PC-3 (cell line): Measurements from ENCODE around the gene EFCAB12. TPM values are rescaled to one million over a fixed set of nuclear protein-coding genes. Genes with fewer than 3 reads are reported as not detected.
"Not testable (repeated sequence)": the region's sequence is repeated elsewhere in the genome, so short reads cannot be mapped to it uniquely, and the experiment has no call there.

ENCODE experiments used
- ATAC-seq: fragments of 200-7000 bp; cut with Tn5 transposase; 2 replicates; pipeline ENCODE4 v1.9.1; 2020; ENCODE audit warnings: mild to moderate bottlenecking, moderate library complexity
- BruUV-seq: library from RNA; stranded (reverse); fragments of 400-500 nt; replicated peaks from 2 replicates; lab custom pipeline; 2021; lab: Mats Ljungman, UMichigan
- CTCF ChIA-PET: fragments of 300-600 bp; sonication (Branson Sonifier 250); formaldehyde crosslinking; loops from one replicate; lab custom pipeline; 2022; ENCODE audit warnings: antibody characterized with exemption; lab: Charles Lee
- POLR2A ChIA-PET: fragments of 300-600 bp; sonication (Branson Sonifier 250); formaldehyde crosslinking; loops from one replicate; lab custom pipeline; 2022; ENCODE audit warnings: antibody characterized with exemption; ENCODE audit not compliant: unreplicated experiment; lab: Charles Lee
- DNase-seq: peaks from one replicate; pipeline ENCODE4 v3.0.0-alpha.2; 2015
- H2AFZ ChIP-seq: fragments of 300-600 bp; sonication (generic); 2 replicates; pipeline ENCODE4 v1.6.0; 2016; ENCODE audit warnings: antibody characterized with exemption, low read length
- H3F3A ChIP-seq: fragments of 300-600 bp; sonication (generic); one replicate; pipeline ENCODE4 v1.6.0; 2017; ENCODE audit warnings: antibody characterized with exemption, low read length, control low read depth, mild to moderate bottlenecking; ENCODE audit not compliant: unreplicated experiment
- H3K27ac ChIP-seq: fragments of 300-600 bp; sonication (generic); 2 replicates; pipeline ENCODE4 v1.5.1; 2016; ENCODE audit warnings: mild to moderate bottlenecking, low read length
- H3K27me3 ChIP-seq: fragments of 300-600 bp; sonication (generic); 2 replicates; pipeline ENCODE4 v1.6.1; 2016; ENCODE audit warnings: low read length, mixed read lengths
- H3K36me3 ChIP-seq: fragments of 300-600 bp; sonication (generic); 2 replicates; pipeline ENCODE4 v1.6.1; 2016; ENCODE audit warnings: low read depth, mixed run types, low read length, mixed read lengths
- H3K4me1 ChIP-seq: fragments of 300-600 bp; sonication (generic); 2 replicates; pipeline ENCODE4 v1.5.1; 2016; ENCODE audit warnings: low read length; ENCODE audit not compliant: insufficient read depth
- H3K4me2 ChIP-seq: fragments of 300-600 bp; sonication (generic); 2 replicates; pipeline ENCODE4 v1.6.0; 2016; ENCODE audit warnings: low read length
- H3K4me3 ChIP-seq: fragments of 300-600 bp; sonication (generic); 2 replicates; pipeline ENCODE4 v1.5.1; 2016; ENCODE audit warnings: mild to moderate bottlenecking, low read length, mixed read lengths
- H3K79me2 ChIP-seq: fragments of 300-600 bp; sonication (generic); 2 replicates; pipeline ENCODE4 v1.6.1; 2017; ENCODE audit warnings: low read length, mixed read lengths
- H3K9ac ChIP-seq: fragments of 300-600 bp; sonication (generic); 2 replicates; pipeline ENCODE4 v1.6.0; 2016; ENCODE audit warnings: mild to moderate bottlenecking, low read length
- H3K9me2 ChIP-seq: fragments of 300-600 bp; sonication (generic); replicated peaks from 2 replicates; pipeline ENCODE4 v1.6.1; 2016; ENCODE audit warnings: mixed run types, low read length, mixed read lengths
- H3K9me3 ChIP-seq: fragments of 300-600 bp; sonication (generic); 2 replicates; pipeline ENCODE4 v1.6.1; 2016; ENCODE audit warnings: low read length, mixed read lengths
- H4K20me1 ChIP-seq: fragments of 300-600 bp; sonication (generic); 2 replicates; pipeline ENCODE4 v1.6.1; 2016; ENCODE audit warnings: low read length, mixed read lengths
- CTCF ChIP-seq: fragments of 300-600 bp; sonication (generic); conservative IDR thresholded peaks from 2 replicates; pipeline ENCODE4 v1.5.1; 2017; ENCODE audit warnings: antibody characterized with exemption, low read depth, mild to moderate bottlenecking, low read length
- EZH2 ChIP-seq: fragments of 300-600 bp; sonication (generic); IDR thresholded peaks from one replicate; pipeline ENCODE4 v1.6.1; 2017; ENCODE audit warnings: antibody characterized with exemption, mild to moderate bottlenecking, low read length; ENCODE audit not compliant: unreplicated experiment
- EZH2phosphoT487 ChIP-seq: fragments of 300-600 bp; sonication (generic); IDR thresholded peaks from 2 replicates; pipeline ENCODE4 v1.6.1; 2018; ENCODE audit warnings: mild to moderate bottlenecking, antibody characterized with exemption, low read length, borderline replicate concordance
- intact Hi-C: fragments of 100-400 bp; cut with micrococcal nuclease; formaldehyde crosslinking; loops from 2 replicates; pipeline ENCODE4 v1.9.0; 2023
- total RNA-seq: library from RNA; depleted of rRNA; stranded (reverse); fragments of >200 nt; gene quantifications from 2 replicates; pipeline ENCODE4 v1.2.3, GENCODE V29; 2014

Gene EFCAB12
- total RNA-seq, 1 experiment from 2014 or later, result 0.04 TPM

- Histone ChIP-seq H3K27me3 (no peaks in the 10 kb centered on the region), H3K36me3 (no peaks in the 10 kb centered on the region), H2AFZ (no peak overlapping the region), H3K9me3 (no peaks in the 10 kb centered on the region), H4K20me1 (no peaks in the 10 kb centered on the region), H3K4me3 (no peak overlapping the region), H3F3A (no peaks in the 10 kb centered on the region), H3K9ac (no peak overlapping the region), H3K79me2 (no peaks in the 10 kb centered on the region), H3K4me1 (no peaks in the 10 kb centered on the region), H3K27ac (no peak overlapping the region), H3K4me2 (no peak overlapping the region), H3K9me2 (no peaks in the 10 kb centered on the region)
- BruUV-seq, result no TSS peak
- ChIA-PET POLR2A (no interaction called here), CTCF (no interaction called here)
- TF ChIP-seq CTCF (no peak), EZH2 (no peak), EZH2phosphoT487 (no peak)
- DNase-seq (no peak), ATAC-seq (no peak)
- intact Hi-C loops, result no loop called here
Measured at GRCh38 chr3:129366312-129366831, 62.1 kb downstream of the EFCAB12 start.

GRCh38 chr3:129365296-129366136 is 62.9 kb downstream of the EFCAB12 start:
- no peak overlapping the region for H2AFZ ChIP-seq
- ChIA-PET CTCF (no interaction called here), POLR2A (no interaction called here)
- no peaks in the 10 kb centered on the region for H3K27me3 ChIP-seq
- BruUV-seq, result no TSS peak
- H3F3A ChIP-seq, result no peaks in the 10 kb centered on the region
- intact Hi-C loops, result no loop called here
- no peak for ATAC-seq
- no peak overlapping the region for H3K4me2 ChIP-seq
- H3K9ac ChIP-seq, result no peak overlapping the region
- no peak overlapping the region for H3K27ac ChIP-seq
- H3K4me1 ChIP-seq, result no peaks in the 10 kb centered on the region
- no peaks in the 10 kb centered on the region for H3K36me3 ChIP-seq
- TF ChIP-seq CTCF, result no peak
- TF ChIP-seq EZH2, result no peak
- no peak for TF ChIP-seq EZH2phosphoT487
- no peak overlapping the region for H3K4me3 ChIP-seq
- no peaks in the 10 kb centered on the region for H3K9me3 ChIP-seq
- no peak for DNase-seq
- H4K20me1 ChIP-seq, result no peaks in the 10 kb centered on the region
- H3K79me2 ChIP-seq, result no peaks in the 10 kb centered on the region
- H3K9me2 ChIP-seq, result no peaks in the 10 kb centered on the region

- H3K9me2 ChIP-seq, POLR2A ChIA-PET, H3F3A ChIP-seq, H3K36me3 ChIP-seq, ATAC-seq, H3K4me2 ChIP-seq, BruUV-seq, H3K9ac ChIP-seq, H2AFZ ChIP-seq, H4K20me1 ChIP-seq, intact Hi-C loops, H3K9me3 ChIP-seq, H3K27ac ChIP-seq, CTCF ChIA-PET, H3K79me2 ChIP-seq, H3K27me3 ChIP-seq, H3K4me1 ChIP-seq, H3K4me3 ChIP-seq, DNase-seq: not testable (repeated sequence)
Measured at GRCh38 chr3:129364811-129365210, 63.6 kb downstream of the EFCAB12 start.

GRCh38 chr3:129363356-129363755 is 65.1 kb downstream of the EFCAB12 start:
- H3K4me3 ChIP-seq, H3K9ac ChIP-seq, H3K9me2 ChIP-seq, DNase-seq, H3K27me3 ChIP-seq, POLR2A ChIA-PET, H3K36me3 ChIP-seq, BruUV-seq, CTCF ChIA-PET, H4K20me1 ChIP-seq, H3F3A ChIP-seq, H3K9me3 ChIP-seq, H3K79me2 ChIP-seq, H3K4me2 ChIP-seq, intact Hi-C loops, ATAC-seq, H3K27ac ChIP-seq, H2AFZ ChIP-seq, H3K4me1 ChIP-seq: not testable (repeated sequence)
